ENCODE results near the gene NLGN1.

- TF ChIP-seq BHLHE40 (IDR thresholded peaks at IDR 0.05; ENCODE audit: borderline replicate concordance) (no peak), SP1 (IDR thresholded peaks at IDR 0.05) (no peak), ARNT (IDR thresholded peaks at IDR 0.05) (no peak), NFRKB (IDR thresholded peaks at IDR 0.05) (no peak), TARDBP (IDR thresholded peaks at IDR 0.05) (no peak), FOXM1 (IDR thresholded peaks at IDR 0.05; ENCODE audit: borderline replicate concordance) (no peak), HDGF (IDR thresholded peaks at IDR 0.05; ENCODE audit: borderline replicate concordance) (no peak), ZNF384 (IDR thresholded peaks at IDR 0.05) (no peak), FOXK2 (IDR thresholded peaks at IDR 0.05) (no peak), CTBP1 (IDR thresholded peaks at IDR 0.05; ENCODE audit: borderline replicate concordance) (no peak), FOXA1 (IDR thresholded peaks at IDR 0.05) (no peak)
- TF ChIP-seq, protein P1, sequence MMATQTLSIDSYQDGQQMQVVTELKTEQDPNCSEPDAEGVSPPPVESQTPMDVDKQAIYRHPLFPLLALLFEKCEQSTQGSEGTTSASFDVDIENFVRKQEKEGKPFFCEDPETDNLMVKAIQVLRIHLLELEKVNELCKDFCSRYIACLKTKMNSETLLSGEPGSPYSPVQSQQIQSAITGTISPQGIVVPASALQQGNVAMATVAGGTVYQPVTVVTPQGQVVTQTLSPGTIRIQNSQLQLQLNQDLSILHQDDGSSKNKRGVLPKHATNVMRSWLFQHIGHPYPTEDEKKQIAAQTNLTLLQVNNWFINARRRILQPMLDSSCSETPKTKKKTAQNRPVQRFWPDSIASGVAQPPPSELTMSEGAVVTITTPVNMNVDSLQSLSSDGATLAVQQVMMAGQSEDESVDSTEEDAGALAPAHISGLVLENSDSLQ (IDR thresholded peaks at IDR 0.05) = no peak
These were observed 353.0 kb downstream of the NLGN1 start for GRCh38 chr3:173750591-173750990.
